Peyer's patch (tissue), 4 donors: Measurements from ENCODE around the gene BRD2. TPM values are rescaled to one million over a fixed set of nuclear protein-coding genes. Genes with fewer than 3 reads are reported as not detected.

Experiments used
- DNase-seq, 3 donors: peaks; one replicate each; pipeline ENCODE4 v3.0.0-alpha.2; 2017 to 2019
- H3K27ac ChIP-seq, 4 donors: fragments of 200-600 bp; sonication (generic); one replicate each; pipeline ENCODE4 v1.5.1; 2016 to 2019
- H3K27me3 ChIP-seq, 2 donors: fragments of 200-600 bp; sonication (generic); one replicate each; pipeline ENCODE4 v1.5.1; 2019
- H3K36me3 ChIP-seq, 3 donors: fragments of 200-600 bp; sonication (generic); one replicate each; pipeline ENCODE4 v1.5.1; 2016 to 2019
- H3K4me1 ChIP-seq, 4 donors: fragments of 200-600 bp; sonication (generic); one replicate each; pipeline ENCODE4 v1.5.1; 2016 to 2019
- H3K4me3 ChIP-seq, 4 donors: fragments of 200-600 bp; sonication (generic); 1 replicate in 3 of 4; 2 replicates in 1 of 4; pipeline ENCODE4 v1.5.1; 2016 to 2019; ENCODE audit warnings: mild to moderate bottlenecking in 1 of 4
- H3K9me3 ChIP-seq, 4 donors: fragments of 200-600 bp; sonication (generic); one replicate each; pipeline ENCODE4 v1.5.1; 2016 to 2019; ENCODE audit warnings: mild to moderate bottlenecking in 1 of 4
- CTCF ChIP-seq, 6 experiments: fragments of 450-650 bp in 4 of 6; fragments of 200-600 bp in 2 of 6; sonication (generic) in 1 of 6; IDR thresholded peaks; one replicate each; pipeline ENCODE4 v1.5.1; 2017 to 2019; ENCODE audit warnings: antibody characterized with exemption in 6 of 6, mild to moderate bottlenecking in 3 of 6, moderate library complexity in 1 of 6
- POLR2A ChIP-seq, 2 donors: fragments of 450-650 bp; IDR thresholded peaks; one replicate each; pipeline ENCODE4 v1.5.1; 2017; ENCODE audit warnings: antibody characterized with exemption in 2 of 2, mild to moderate bottlenecking in 2 of 2, moderate library complexity in 2 of 2
- total RNA-seq, 4 donors: library from RNA; depleted of rRNA; stranded (reverse); fragments of >200 nt; gene quantifications; one replicate each; pipeline ENCODE4 v1.1.0, GENCODE V29; 2016

Gene BRD2
- total RNA-seq, 4 donors from 2014 or later: 146 to 525 (median 205) TPM

GRCh38 chr6:33023536-33023935 is 55.1 kb downstream of the BRD2 start:
- TF ChIP-seq CTCF (IDR thresholded peaks at IDR 0.05) (no peak), POLR2A (IDR thresholded peaks at IDR 0.05) (no peak)
- H3K4me3 ChIP-seq: no peak overlapping the region
- no peak overlapping the region for H3K27ac ChIP-seq
- no peaks in the 10 kb centered on the region for H3K9me3 ChIP-seq
- no peak for DNase-seq
- H3K36me3 ChIP-seq: no peaks in the 10 kb centered on the region
- no peaks in the 10 kb centered on the region for H3K27me3 ChIP-seq
- H3K4me1 ChIP-seq: peaks cover 0 to 8% (median 6%) of the 10 kb centered on the region in 4 donors

DNA sequence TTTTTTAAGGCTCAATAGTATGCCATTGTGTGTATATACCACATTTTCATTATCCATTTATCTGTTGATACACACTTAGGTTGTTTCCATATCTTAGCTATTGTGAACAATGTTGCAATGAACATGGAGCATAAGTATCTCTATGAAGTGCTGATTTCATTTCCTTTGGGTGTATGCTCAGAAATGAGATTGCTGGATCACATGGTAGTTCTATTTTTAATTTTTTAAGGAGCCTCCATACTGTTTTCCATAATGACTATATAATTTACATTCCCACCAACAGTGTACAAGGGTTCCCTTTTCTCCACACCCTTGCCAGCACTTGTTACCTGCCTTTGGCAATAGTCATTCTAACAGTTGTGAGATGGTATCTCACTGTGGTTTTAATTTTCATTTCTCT is 56.1 kb downstream of the BRD2 start:
- Histone ChIP-seq H3K27ac (no peak overlapping the region), H3K4me3 (no peak overlapping the region), H3K27me3 (no peaks in the 10 kb centered on the region), H3K4me1 (peaks cover 0 to 4% (median 3%) of the 10 kb centered on the region in 4 donors), H3K36me3 (no peaks in the 10 kb centered on the region), H3K9me3 (no peaks in the 10 kb centered on the region)
- no peak for TF ChIP-seq POLR2A (IDR thresholded peaks at IDR 0.05)
- TF ChIP-seq CTCF (IDR thresholded peaks at IDR 0.05): no peak
- no peak for DNase-seq

GRCh38 chr6:33028220-33028849 is 59.9 kb downstream of the BRD2 start:
- H3K27ac ChIP-seq: peak overlapping the region; percentile 30 to 86 (median 70)
- no peaks in the 10 kb centered on the region for H3K9me3 ChIP-seq
- no peaks in the 10 kb centered on the region for H3K27me3 ChIP-seq
- H3K4me1 ChIP-seq: no peaks in the 10 kb centered on the region
- no peaks in the 10 kb centered on the region for H3K36me3 ChIP-seq
- DNase-seq: no peak
- no peak for TF ChIP-seq POLR2A (IDR thresholded peaks at IDR 0.05)
- no peak for TF ChIP-seq CTCF (IDR thresholded peaks at IDR 0.05)
- no peak overlapping the region for H3K4me3 ChIP-seq

- Histone ChIP-seq H3K27ac (peak overlapping the region; percentile 54 to 86 (median 70)), H3K36me3 (no peaks in the 10 kb centered on the region), H3K9me3 (no peaks in the 10 kb centered on the region), H3K4me3 (no peak overlapping the region), H3K27me3 (no peaks in the 10 kb centered on the region), H3K4me1 (no peaks in the 10 kb centered on the region)
- TF ChIP-seq POLR2A (IDR thresholded peaks at IDR 0.05) (peak in 1 of 2 donors; percentile 12), CTCF (IDR thresholded peaks at IDR 0.05) (no peak)
- DNase-seq: peak in 2 of 3 donors; percentile 77 to 84
Measured at GRCh38 chr6:33029328-33030184, 61.2 kb downstream of the BRD2 start.

- no peak overlapping the region for H3K4me3 ChIP-seq
- no peaks in the 10 kb centered on the region for H3K9me3 ChIP-seq
- H3K36me3 ChIP-seq: no peaks in the 10 kb centered on the region
- H3K4me1 ChIP-seq: no peaks in the 10 kb centered on the region
- peak overlapping the region; percentile 54 to 86 (median 70) for H3K27ac ChIP-seq
- no peak for DNase-seq
- no peak for TF ChIP-seq POLR2A (IDR thresholded peaks at IDR 0.05)
- no peak for TF ChIP-seq CTCF (IDR thresholded peaks at IDR 0.05)
- H3K27me3 ChIP-seq: no peaks in the 10 kb centered on the region
Measured at GRCh38 chr6:33030245-33030644, 61.9 kb downstream of the BRD2 start.

Other genes starting within 250 kb of the BRD2 start
- 1 to 10 TPM in 1 of 4 donors, not detected in 3; 2.5 TPM for gene HLA-DQA2, start 227.2 kb upstream of the BRD2 start, total RNA-seq
- not detected for gene HLA-DQB2, start 205.1 kb upstream of the BRD2 start, total RNA-seq
- 10 to 100 TPM in 1 of 4 donors, 1 to 10 TPM in 2, under 1 TPM in 1; 0.88 to 13.2 (median 4.2) TPM for gene HLA-DOB, start 151.6 kb upstream of the BRD2 start, total RNA-seq
- gene TAP2, start 129.9 kb upstream of the BRD2 start, total RNA-seq: 10 to 100 TPM; 16.5 to 53.2 (median 39.4) TPM
- gene PSMB8, start 124.5 kb upstream of the BRD2 start, total RNA-seq: 100 to 1,000 TPM in 2 of 4 donors, 10 to 100 TPM in 2; 48.1 to 104 (median 96.0) TPM
- 100 to 1,000 TPM in 3 of 4 donors, 10 to 100 TPM in 1; 25.6 to 136 (median 107) TPM for gene TAP1, start 114.9 kb upstream of the BRD2 start, total RNA-seq
- gene PSMB9, start 114.4 kb upstream of the BRD2 start, total RNA-seq: 100 to 1,000 TPM in 1 of 4 donors, 10 to 100 TPM in 3; 53.5 to 124 (median 80.9) TPM
- gene HLA-DMB, start 27.6 kb upstream of the BRD2 start, total RNA-seq: 100 to 1,000 TPM in 1 of 4 donors, 10 to 100 TPM in 3; 59.4 to 199 (median 91.6) TPM
- gene HLA-DMA, start 15.5 kb upstream of the BRD2 start, total RNA-seq: 10 to 100 TPM; 47.0 to 79.9 (median 62.1) TPM
- gene HLA-DOA, start 41.0 kb downstream of the BRD2 start, total RNA-seq: 10 to 100 TPM in 1 of 4 donors, 1 to 10 TPM in 1, under 1 TPM in 1, not detected in 1; 0.95 to 26.4 (median 1.5) TPM
- 10 to 100 TPM; 14.6 to 70.1 (median 50.4) TPM for gene HLA-DPA1, start 105.1 kb downstream of the BRD2 start, total RNA-seq
- gene HLA-DPB1, start 107.4 kb downstream of the BRD2 start, total RNA-seq: 100 to 1,000 TPM in 1 of 4 donors, 10 to 100 TPM in 2, 1 to 10 TPM in 1; 9.5 to 104 (median 19.7) TPM
- gene COL11A2, start 223.9 kb downstream of the BRD2 start, total RNA-seq: 1 to 10 TPM in 1 of 4 donors, under 1 TPM in 2, not detected in 1; 0.18 to 2.5 (median 0.54) TPM
- 10 to 100 TPM; 23.1 to 56.7 (median 36.6) TPM for gene RXRB, start 232.1 kb downstream of the BRD2 start, total RNA-seq
- gene SLC39A7, start 232.3 kb downstream of the BRD2 start, total RNA-seq: 10 to 100 TPM; 33.8 to 99.0 (median 55.0) TPM
- 10 to 100 TPM; 26.4 to 58.0 (median 44.0) TPM for gene HSD17B8, start 236.1 kb downstream of the BRD2 start, total RNA-seq
- gene RING1, start 239.9 kb downstream of the BRD2 start, total RNA-seq: 10 to 100 TPM; 18.2 to 38.0 (median 20.7) TPM